Omental fat pad (tissue), 4 donors: ENCODE measurements around the gene ZMYM4. TPM values are rescaled to one million over a fixed set of nuclear protein-coding genes. Genes with fewer than 3 reads are reported as not detected.
"Not testable (repeated sequence)": the region's sequence is repeated elsewhere in the genome, so short reads cannot be mapped to it uniquely, and the experiment has no call there.

Experiments
- ATAC-seq: fragments of 150-250 bp; one replicate; pipeline ENCODE4 v1.9.1; 2016; ENCODE audit warnings: mild to moderate bottlenecking, moderate library complexity; ENCODE audit not compliant: low FRiP score
- DNase-seq: peaks from one replicate; pipeline ENCODE4 v3.0.0-alpha.2; 2019; ENCODE audit warnings: low spot score
- CTCF ChIP-seq, 3 donors: fragments of 450-650 bp; IDR thresholded peaks; one replicate each; pipeline ENCODE4 v1.5.1; 2016 to 2017; ENCODE audit warnings: antibody characterized with exemption in 3 of 3, mild to moderate bottlenecking in 3 of 3, moderate library complexity in 2 of 3
- total RNA-seq, 4 donors: library from RNA; depleted of rRNA; stranded (reverse); fragments of >200 nt; gene quantifications; one replicate each; pipeline ENCODE4 v1.1.0, GENCODE V29; 2016

ZMYM4 gene
- total RNA-seq, 4 donors from 2014 or later, result 31.7 to 38.3 (median 33.9) TPM

GRCh38 chr1:35320937-35321336 is 52.4 kb downstream of the ZMYM4 start:
- no peak for TF ChIP-seq CTCF (IDR thresholded peaks at IDR 0.05)
- no peak for DNase-seq
- no peak for ATAC-seq

GRCh38 chr1:35324486-35324885 is 56.0 kb downstream of the ZMYM4 start:
- no peak for TF ChIP-seq CTCF (IDR thresholded peaks at IDR 0.05)
- peak; percentile 44 for ATAC-seq
- DNase-seq, result no peak

- ATAC-seq, result no peak
- TF ChIP-seq CTCF (IDR thresholded peaks at IDR 0.05), result no peak
- no peak for DNase-seq
These were observed 57.8 kb downstream of the ZMYM4 start for GRCh38 chr1:35326246-35326866.

GRCh38 chr1:35331618-35332017 is 63.1 kb downstream of the ZMYM4 start:
- not testable (repeated sequence) for ATAC-seq, DNase-seq

GRCh38 chr1:35334485-35334884 is 66.0 kb downstream of the ZMYM4 start:
- ATAC-seq (no peak), DNase-seq (no peak)
- TF ChIP-seq CTCF (IDR thresholded peaks at IDR 0.05), result no peak

- TF ChIP-seq CTCF (IDR thresholded peaks at IDR 0.05), result no peak
- ATAC-seq (no peak), DNase-seq (no peak)
These were observed 72.0 kb downstream of the ZMYM4 start for GRCh38 chr1:35340519-35340918.

- ATAC-seq (no peak), DNase-seq (no peak)
- no peak for TF ChIP-seq CTCF (IDR thresholded peaks at IDR 0.05)
These were observed 77.0 kb downstream of the ZMYM4 start for GRCh38 chr1:35345439-35345981.
